Psoas muscle (tissue), 8 donors: Measurements from ENCODE around the gene SNCB. TPM values are rescaled to one million over a fixed set of nuclear protein-coding genes. Genes with fewer than 3 reads are reported as not detected.
A peak's percentile ranks its signal among the peaks of the same experiment; 100 is the strongest.

Source experiments
- ATAC-seq, 4 donors: fragments of 200-7000 bp; cut with Tn5 transposase; one replicate each; pipeline ENCODE4 v1.9.1; 2020; ENCODE audit warnings: moderate library complexity in 3 of 4, mild to moderate bottlenecking in 2 of 4
- DNase-seq, 2 donors: peaks; one replicate each; pipeline ENCODE4 v3.0.0-alpha.2; 2020
- H3K27ac ChIP-seq: fragments of 200-600 bp; one replicate; pipeline ENCODE4 v1.8.0; 2022
- H3K27me3 ChIP-seq, 3 donors: fragments of 200-600 bp in 1 of 3; one replicate each; pipeline versions ENCODE4 v1.6.1 to v1.8.0; 2013 to 2022; ENCODE audit warnings: low read length in 2 of 3, mild to moderate bottlenecking in 2 of 3, moderate library complexity in 1 of 3; ENCODE audit not compliant: insufficient read depth in 3 of 3
- H3K36me3 ChIP-seq, 2 donors: fragments of 200-600 bp in 1 of 2; one replicate each; pipeline versions ENCODE4 v1.6.1 to v1.8.0; 2013 to 2022; ENCODE audit warnings: low read depth in 1 of 2, mild to moderate bottlenecking in 1 of 2, moderate library complexity in 1 of 2; ENCODE audit not compliant: insufficient read depth in 1 of 2
- H3K4me1 ChIP-seq: fragments of 200-600 bp; one replicate; pipeline ENCODE4 v1.8.0; 2022
- H3K4me3 ChIP-seq: fragments of 200-600 bp; one replicate; pipeline ENCODE4 v1.8.0; 2022; ENCODE audit warnings: mild to moderate bottlenecking
- H3K9me3 ChIP-seq: fragments of 200-600 bp; one replicate; pipeline ENCODE4 v1.8.0; 2022
- WGBS, 3 donors: extraction: QIAGEN DNeasy Blood & Tissue Kit; methylation state at CpG; one replicate each; pipeline versions ENCODE4 v1.1.6 to v1.1.7; 2013; 5-methylcytosine and 5-hydroxymethylcytosine counted together
- intact Hi-C, 2 donors: fragments of 100-400 bp; cut with DNase I; formaldehyde crosslinking; loops; one replicate each; pipeline versions ENCODE4 v1.11.0 to v1.14.2; 2022
- long read RNA-seq, 2 donors: library from polyadenylated mRNA; unstranded; transcript quantifications; one replicate each; pipeline ENCODE4 v2.0.0, GENCODE V29; 2021
- polyA plus RNA-seq, 3 donors: library from polyadenylated mRNA; stranded (reverse); fragments of 200-250 nt; gene quantifications; one replicate each; pipeline ENCODE4 v1.2.3, GENCODE V29; 2013
- total RNA-seq, 4 donors: library from RNA; stranded (reverse); fragmentation: NEBNext Ultra II Directional in 2 of 4; extraction: Animal tissue kit (Norgen Biotek cat#: 25700) in 2 of 4; gene quantifications; one replicate each; pipeline versions ENCODE4 v1.2.1 to v1.2.4, GENCODE V29; 2021 to 2023
- TF ChIP-seq, protein P1 (sequence below): fragments of 200-600 bp; IDR thresholded peaks from one replicate; pipeline ENCODE4 v1.8.0; 2022; ENCODE audit warnings: antibody characterized with exemption
- donor health status: healthy with polysubstance abuse.
- donor health status: DM: no; HTN: no; CAD: no; lungs with moderate emphysema.
- donor health status: Bipolar disorder and iron deficiency.
- donor health status: healthy.
- donor health status: DM: yes; HTN: yes; CAD: no.
- donor health status: DM: no; HTN: no; CAD: no.
- donor health status: DM: no; HTN: no; CAD: no.
- donor health status: DM: yes; HTN: yes; CAD: no.

The SNCB gene
- total RNA-seq (1 to 10 TPM in 1 of 4 donors, under 1 TPM in 3; 0.32 to 1.2 (median 0.78) TPM), polyA plus RNA-seq (under 1 TPM; 0.34 to 0.42 (median 0.38) TPM)
- long read RNA-seq, donor 1, partial matches to known transcripts, result 0 of 1 reads
- long read RNA-seq, donor 1, other reads (novel, unspliced or antisense), result 0 of 1 reads
- long read RNA-seq, donor 2, result 0 reads

DNA sequence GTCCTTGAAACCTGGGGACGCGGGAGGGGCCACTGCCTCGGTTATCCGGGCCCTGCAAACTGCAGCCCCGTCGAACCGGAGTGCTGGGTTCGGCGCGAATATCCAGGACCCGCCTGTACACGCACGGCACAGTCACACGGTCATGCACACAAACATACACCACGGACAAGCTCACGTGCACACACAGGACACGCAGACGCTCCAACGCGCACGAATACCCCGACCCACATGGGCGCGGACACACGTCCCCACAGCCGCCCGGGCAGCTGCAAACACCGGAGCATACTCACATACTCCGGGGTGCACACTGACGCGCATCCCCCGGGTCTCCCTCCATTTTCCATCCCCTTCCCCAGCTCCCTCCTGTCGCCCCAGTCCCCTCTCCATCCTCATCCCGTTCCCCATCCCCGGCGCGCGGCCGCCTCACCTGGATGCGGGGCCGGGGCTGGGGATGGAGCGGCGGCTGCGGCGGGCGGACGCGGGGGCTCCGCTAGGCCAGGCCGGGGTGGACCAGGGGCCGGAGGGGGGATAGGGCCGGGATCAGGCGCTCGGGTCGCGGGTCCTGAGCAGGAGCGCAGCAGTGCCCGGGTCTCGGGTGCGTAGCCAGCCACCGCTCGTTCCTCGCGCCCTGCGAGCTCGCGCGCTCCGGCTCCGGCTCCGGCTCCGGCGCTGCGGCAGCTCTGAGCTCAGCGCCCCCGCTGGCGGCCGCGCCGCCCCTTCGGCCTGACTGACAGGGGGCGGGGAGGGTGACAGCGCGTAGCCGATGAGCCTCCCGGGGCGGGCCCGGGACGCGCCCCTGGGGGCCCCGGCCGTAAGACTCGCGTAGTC, at the start of gene SNCB, which contains the start of gene EIF4E1B:
TSS of gene SNCB (minus strand) at position 682 of the 828 bp plus-strand sequence. CDS start 880 bp downstream, outside the sequence.
TSS of gene EIF4E1B (plus strand) at position 823 of the 828 bp plus-strand sequence. CDS start 12,113 bp downstream, outside the sequence.
- 1 to 2% (median 1%) methylated on average over 75 to 94 of the region's 94 CpGs for WGBS, 3 donors
- Histone ChIP-seq H3K4me3 (peak within 1 kb of the TSS; percentile 61), H3K27ac (no peak within 1 kb of the TSS), H3K4me1 (peaks cover 7% of the 10 kb centered on the region), H3K27me3 (peaks cover 0 to 38% (median 9%) of the 10 kb centered on the region in 3 donors), H3K9me3 (no peaks in the 10 kb centered on the region), H3K36me3 (no peaks in the 10 kb centered on the region)
- DNase-seq (peak in 1 of 2 donors; percentile 70), ATAC-seq (peak; percentile 81 to 93 (median 86))
- TF ChIP-seq, protein P1, sequence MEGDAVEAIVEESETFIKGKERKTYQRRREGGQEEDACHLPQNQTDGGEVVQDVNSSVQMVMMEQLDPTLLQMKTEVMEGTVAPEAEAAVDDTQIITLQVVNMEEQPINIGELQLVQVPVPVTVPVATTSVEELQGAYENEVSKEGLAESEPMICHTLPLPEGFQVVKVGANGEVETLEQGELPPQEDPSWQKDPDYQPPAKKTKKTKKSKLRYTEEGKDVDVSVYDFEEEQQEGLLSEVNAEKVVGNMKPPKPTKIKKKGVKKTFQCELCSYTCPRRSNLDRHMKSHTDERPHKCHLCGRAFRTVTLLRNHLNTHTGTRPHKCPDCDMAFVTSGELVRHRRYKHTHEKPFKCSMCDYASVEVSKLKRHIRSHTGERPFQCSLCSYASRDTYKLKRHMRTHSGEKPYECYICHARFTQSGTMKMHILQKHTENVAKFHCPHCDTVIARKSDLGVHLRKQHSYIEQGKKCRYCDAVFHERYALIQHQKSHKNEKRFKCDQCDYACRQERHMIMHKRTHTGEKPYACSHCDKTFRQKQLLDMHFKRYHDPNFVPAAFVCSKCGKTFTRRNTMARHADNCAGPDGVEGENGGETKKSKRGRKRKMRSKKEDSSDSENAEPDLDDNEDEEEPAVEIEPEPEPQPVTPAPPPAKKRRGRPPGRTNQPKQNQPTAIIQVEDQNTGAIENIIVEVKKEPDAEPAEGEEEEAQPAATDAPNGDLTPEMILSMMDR, result no peak
- intact Hi-C loops, result no loop called here

DNA sequence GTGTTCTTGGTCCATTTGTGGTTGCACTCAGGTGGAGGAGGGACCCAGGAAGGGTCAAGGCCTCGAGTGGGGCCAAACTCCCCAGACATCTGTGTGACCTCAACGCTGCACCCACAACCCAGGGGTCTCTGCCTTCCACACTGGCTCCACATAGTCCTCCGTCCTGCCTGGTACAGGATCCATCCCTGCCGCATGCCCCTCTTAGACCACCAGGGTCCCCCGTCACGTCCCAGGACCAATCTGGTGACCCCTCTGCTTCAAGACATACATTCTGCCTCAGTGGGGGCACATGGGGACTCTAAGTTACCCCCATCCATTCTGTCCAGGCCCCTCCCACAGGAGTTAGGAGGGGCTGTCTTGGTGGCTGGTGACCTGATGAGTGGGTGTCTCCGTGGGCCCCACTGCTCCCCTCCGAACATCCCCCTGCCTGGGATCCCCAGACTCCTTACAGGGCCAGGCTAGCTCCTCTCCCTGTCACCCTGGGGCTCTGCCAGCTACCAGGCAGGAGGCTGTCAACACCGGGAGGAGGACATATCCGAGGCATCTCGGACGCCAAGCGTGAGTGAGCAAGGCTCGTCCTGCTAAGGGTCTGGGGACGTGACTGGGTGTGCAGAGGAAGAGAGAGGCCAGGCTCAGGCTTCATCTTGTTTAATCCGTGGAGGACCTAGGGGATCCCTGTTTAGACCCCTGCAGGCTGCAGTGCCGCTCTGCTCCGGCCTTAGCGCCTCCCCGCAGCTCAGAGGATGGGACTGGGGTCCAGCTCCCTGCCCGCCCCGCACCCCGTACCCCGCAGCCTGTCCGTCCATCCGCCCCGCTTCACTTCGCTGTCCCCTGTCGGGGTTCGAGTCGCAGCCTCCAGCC, 49.3 kb upstream of the SNCB start:
- Histone ChIP-seq H3K36me3 (no peaks in the 10 kb centered on the region), H3K4me3 (no peak overlapping the region), H3K9me3 (no peaks in the 10 kb centered on the region), H3K27me3 (peaks cover 0 to 10% (median 2%) of the 10 kb centered on the region in 3 donors), H3K27ac (no peak overlapping the region), H3K4me1 (peaks cover 6% of the 10 kb centered on the region)
- TF ChIP-seq, protein P1, result no peak
- WGBS, 3 donors, result 65 to 70% (median 67%) methylated on average over 30 to 31 of the region's 31 CpGs
- intact Hi-C loops, result no loop called here
- DNase-seq (no peak), ATAC-seq (no peak)

DNA sequence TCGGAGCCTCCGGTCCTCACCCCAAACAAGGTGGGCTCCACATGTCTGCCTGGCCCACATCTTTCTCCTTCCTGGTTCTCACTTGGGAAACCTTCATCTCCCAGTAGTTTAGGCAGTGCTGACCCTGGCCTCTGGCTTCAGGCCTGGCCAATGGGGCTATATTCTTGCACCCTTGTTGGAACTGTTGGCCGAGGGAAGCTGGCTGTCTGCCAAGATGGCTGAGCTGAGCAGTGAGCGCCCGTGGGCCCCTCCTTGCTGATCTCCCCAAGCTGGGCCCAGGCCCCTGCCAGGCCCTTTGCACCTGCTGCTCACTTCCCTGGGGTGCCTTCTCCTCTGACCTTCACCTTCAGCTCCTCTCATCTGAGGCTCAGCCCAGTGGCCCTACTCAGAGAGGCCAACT, 48.2 kb upstream of the SNCB start:
- peaks cover 6% of the 10 kb centered on the region for H3K4me1 ChIP-seq
- peaks cover 0 to 15% (median 2%) of the 10 kb centered on the region in 3 donors for H3K27me3 ChIP-seq
- H3K27ac ChIP-seq, result no peak overlapping the region
- no peak overlapping the region for H3K4me3 ChIP-seq
- TF ChIP-seq, protein P1, result no peak
- ATAC-seq (no peak), DNase-seq (no peak)
- intact Hi-C loops, result no loop called here
- WGBS, 3 donors, result 50 to 62% (median 56%) methylated on average over 5 of the region's 5 CpGs
- H3K36me3 ChIP-seq, result no peaks in the 10 kb centered on the region
- no peaks in the 10 kb centered on the region for H3K9me3 ChIP-seq

DNA sequence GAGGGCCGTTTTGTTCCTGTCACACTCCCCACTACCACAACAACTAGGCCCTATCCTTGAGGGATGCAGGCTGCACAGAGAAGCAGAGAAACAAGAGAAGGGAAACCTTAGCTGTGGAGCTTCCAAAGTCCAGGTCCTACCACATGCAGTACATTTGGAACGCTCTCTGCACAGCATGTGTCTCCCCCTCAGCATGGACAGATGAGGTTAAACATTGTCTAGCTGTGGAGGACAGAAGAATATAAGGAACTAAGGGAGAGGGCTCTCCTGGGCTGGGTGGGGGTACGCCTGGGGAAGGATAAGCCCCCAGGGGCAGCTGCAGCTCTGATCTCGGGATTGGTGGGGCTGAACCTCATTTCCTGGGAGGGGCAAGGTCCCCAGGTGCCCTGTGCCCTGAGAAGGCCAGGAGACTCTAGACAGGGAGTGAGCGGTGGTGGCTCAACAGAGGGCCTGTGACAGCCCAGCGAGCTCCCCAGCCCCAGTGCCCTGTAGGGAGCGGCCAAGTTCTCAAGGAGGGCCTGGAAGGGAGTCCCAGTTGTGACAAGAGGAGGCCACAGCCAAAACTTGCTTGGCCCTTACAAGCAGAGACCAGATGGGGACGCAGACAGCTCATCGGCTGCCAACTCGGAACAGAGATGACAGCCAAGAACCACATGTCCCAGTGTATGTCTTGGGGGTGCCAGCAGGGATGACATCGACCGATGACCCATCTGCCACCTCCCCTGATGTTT, 47.0 kb upstream of the SNCB start:
- Histone ChIP-seq H3K27me3 (peaks cover 0 to 15% (median 2%) of the 10 kb centered on the region in 3 donors), H3K27ac (no peak overlapping the region), H3K4me1 (peaks cover 6% of the 10 kb centered on the region), H3K4me3 (no peak overlapping the region), H3K36me3 (no peaks in the 10 kb centered on the region), H3K9me3 (no peaks in the 10 kb centered on the region)
- intact Hi-C loops, result no loop called here
- WGBS, 3 donors, result 34 to 56% (median 39%) methylated on average over 12 of the region's 12 CpGs
- DNase-seq (no peak), ATAC-seq (peak; percentile 28 to 84 (median 57))
- TF ChIP-seq, protein P1, result no peak
